ENCODE data around the gene BRME1.

BRME1 gene

GRCh38 chr19:13843104-13843921, 62.6 kb downstream of the BRME1 start:
- peak; percentile 74 for DNase-seq

- peak; percentile 82 for DNase-seq
These were observed 63.4 kb downstream of the BRME1 start for GRCh38 chr19:13842291-13843103.

- DNase-seq: no peak
These were observed 64.0 kb downstream of the BRME1 start for GRCh38 chr19:13841962-13842290.

GRCh38 chr19:13841086-13841961, 64.6 kb downstream of the BRME1 start:
- no peak for DNase-seq

GRCh38 chr19:13840305-13841085, 65.4 kb downstream of the BRME1 start:
- DNase-seq: no peak

DNA sequence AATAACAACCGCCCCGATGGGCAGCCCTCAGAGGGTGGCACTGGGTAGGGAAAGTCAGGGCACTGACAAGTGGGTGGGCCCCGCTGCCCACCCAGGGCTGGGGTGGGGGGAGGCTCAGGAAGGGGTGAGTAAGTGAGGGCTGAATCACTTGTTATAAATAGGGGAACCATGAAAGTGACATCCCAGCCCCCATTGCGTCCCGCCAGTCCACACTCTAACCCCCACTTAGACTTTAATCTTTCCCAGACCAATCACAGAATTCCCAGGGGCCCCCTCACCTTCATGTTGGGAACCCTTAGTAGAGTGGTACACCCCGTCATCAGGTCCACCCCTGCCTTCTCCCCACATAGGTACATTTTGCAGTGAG, 66.0 kb downstream of the BRME1 start:
- peak; percentile 71 for DNase-seq

- peak; percentile 85 for DNase-seq
These were observed 66.6 kb downstream of the BRME1 start for GRCh38 chr19:13839130-13839937.

DNA sequence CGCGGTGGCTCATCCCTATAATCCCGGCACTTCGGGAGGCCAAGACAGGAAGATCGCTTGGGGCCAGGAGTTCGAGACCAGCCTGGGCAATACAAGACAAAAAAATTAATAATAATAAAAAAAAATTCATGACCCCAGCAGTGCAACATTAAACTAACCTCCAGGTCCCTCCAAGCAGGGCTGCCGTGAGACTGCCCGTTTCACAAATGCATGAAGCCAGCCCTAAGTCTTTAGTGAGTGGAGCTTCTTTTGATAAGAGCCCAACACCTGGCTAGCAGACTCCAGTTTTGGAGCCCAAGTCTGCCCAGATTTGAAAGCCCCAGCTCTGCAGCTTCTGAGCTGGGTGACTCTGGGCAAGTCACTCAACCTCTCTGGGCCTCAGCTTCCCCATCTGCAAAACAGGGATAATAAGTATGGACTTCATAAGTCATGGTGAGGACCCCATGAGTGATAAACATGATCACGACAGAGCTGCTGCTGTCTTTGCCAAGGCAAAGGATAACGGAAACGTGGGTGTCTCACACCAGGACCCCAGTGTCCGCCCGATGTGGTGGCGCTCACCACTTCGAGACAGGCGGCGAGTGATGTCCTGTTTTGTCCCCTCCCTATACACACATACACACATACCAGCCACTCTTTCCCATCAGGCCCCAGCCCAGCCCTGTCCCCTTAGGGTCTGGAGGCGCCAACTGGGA, 67.3 kb downstream of the BRME1 start:
- no peak for DNase-seq

- no peak for DNase-seq
These were observed 69.9 kb downstream of the BRME1 start for GRCh38 chr19:13835791-13836723.

DNA sequence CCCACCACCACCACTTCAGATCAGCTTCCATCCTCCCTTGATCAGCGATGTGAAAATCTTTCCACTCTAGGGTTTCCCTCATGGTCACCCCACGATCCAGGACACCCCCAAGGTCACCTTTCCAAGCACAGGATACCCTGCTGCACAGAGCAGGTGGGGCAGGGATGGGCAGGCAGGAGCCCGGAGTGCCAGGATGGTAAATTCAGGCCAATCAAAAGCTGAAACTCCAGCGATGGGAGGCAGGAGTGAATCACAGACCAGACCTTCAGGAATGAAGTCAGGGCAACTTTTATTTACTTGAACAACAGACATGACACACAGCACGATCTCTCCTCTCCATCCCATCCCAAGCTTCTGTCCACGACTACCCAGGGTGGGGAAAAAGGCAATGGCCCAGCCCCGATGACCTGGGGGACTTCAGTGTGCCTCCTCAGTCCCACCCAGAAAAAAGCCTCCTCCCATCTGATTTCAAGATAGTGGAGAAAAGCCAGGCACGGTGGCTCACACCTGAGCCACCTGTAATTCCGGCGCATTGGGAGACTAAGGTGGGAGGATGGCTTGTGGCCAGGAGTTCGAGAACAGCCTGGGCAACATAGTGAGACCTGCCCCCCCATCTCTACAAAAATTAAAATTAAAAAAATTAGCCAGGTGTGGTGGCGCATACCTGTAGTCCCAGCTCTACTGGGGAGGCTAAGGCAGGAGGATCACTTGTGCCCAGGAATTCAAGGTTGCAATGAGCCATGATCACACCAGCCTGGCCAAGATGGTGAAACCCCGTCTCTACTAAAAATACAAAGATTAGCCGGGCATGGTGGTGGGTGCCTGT, 71.5 kb downstream of the BRME1 start:
- DNase-seq: peak; percentile 48

- peak; percentile 88 for DNase-seq
These were observed 72.3 kb downstream of the BRME1 start for GRCh38 chr19:13833330-13834243.
